Measurements from ENCODE around the gene GPR107.

GPR107 gene

GRCh38 chr9:130060296-130060695 lies 6.6 kb downstream of the GPR107 start (continued):
- TF ChIP-seq, protein P1, sequence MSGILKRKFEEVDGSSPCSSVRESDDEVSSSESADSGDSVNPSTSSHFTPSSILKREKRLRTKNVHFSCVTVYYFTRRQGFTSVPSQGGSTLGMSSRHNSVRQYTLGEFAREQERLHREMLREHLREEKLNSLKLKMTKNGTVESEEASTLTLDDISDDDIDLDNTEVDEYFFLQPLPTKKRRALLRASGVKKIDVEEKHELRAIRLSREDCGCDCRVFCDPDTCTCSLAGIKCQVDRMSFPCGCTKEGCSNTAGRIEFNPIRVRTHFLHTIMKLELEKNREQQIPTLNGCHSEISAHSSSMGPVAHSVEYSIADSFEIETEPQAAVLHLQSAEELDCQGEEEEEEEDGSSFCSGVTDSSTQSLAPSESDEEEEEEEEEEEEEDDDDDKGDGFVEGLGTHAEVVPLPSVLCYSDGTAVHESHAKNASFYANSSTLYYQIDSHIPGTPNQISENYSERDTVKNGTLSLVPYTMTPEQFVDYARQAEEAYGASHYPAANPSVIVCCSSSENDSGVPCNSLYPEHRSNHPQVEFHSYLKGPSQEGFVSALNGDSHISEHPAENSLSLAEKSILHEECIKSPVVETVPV (CRISPR knock-in tag; IDR thresholded peaks at IDR 0.05) = no peak
- no peak for TF ChIP-seq ZNF70 (CRISPR knock-in tag; IDR thresholded peaks at IDR 0.05)
- TF ChIP-seq ESRRG (CRISPR knock-in tag; IDR thresholded peaks at IDR 0.05) = no peak
- TF ChIP-seq ARNTL (CRISPR knock-in tag; IDR thresholded peaks at IDR 0.05; ENCODE audit: borderline replicate concordance, low read depth) = no peak
- no peak for TF ChIP-seq BACH2 (CRISPR knock-in tag; IDR thresholded peaks at IDR 0.05; ENCODE audit: borderline replicate concordance)
- no peak for TF ChIP-seq SNAI2 (CRISPR knock-in tag; IDR thresholded peaks at IDR 0.05)
- TF ChIP-seq CREB5 (CRISPR knock-in tag; IDR thresholded peaks at IDR 0.05; ENCODE audit: low read depth) = no peak
- no peak for TF ChIP-seq TSHZ2 (CRISPR knock-in tag; IDR thresholded peaks at IDR 0.05)

- no peak for ATAC-seq
Measured at GRCh38 chr9:130062750-130063149, 9.0 kb downstream of the GPR107 start.

DNA sequence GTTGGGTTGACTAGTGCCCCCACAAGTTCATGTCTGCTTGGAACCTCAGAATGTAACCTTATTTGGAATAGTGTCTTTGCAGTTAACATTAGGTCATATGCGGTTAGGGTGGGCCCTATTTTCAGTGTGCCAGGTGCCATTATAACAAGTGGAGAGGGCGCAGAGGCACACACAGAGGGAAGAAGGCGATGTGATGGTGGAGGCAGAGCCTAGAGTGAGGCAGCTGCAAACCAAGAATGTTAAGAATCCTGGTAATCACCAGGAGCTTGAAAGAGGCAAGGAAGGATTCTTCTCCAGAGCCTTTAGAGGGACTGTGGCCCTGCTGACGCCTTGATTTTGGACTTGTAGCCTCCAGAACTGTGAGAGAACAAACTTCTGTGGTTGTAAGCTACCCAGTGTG lies 10.9 kb downstream of the GPR107 start:
- ATAC-seq = no peak
- TF ChIP-seq ZNF8 (CRISPR knock-in tag; IDR thresholded peaks at IDR 0.05) (no peak), TSHZ2 (CRISPR knock-in tag; IDR thresholded peaks at IDR 0.05) (no peak), ZNF565 (CRISPR knock-in tag; conservative IDR thresholded peaks at IDR 0.05; ENCODE audit: low read depth) (no peak), CSDC2 (CRISPR knock-in tag; IDR thresholded peaks at IDR 0.05) (no peak), ZFP3 (CRISPR knock-in tag; IDR thresholded peaks at IDR 0.05) (no peak), SNAI2 (CRISPR knock-in tag; IDR thresholded peaks at IDR 0.05) (no peak), ARNTL (CRISPR knock-in tag; IDR thresholded peaks at IDR 0.05; ENCODE audit: borderline replicate concordance, low read depth) (no peak), POU6F1 (CRISPR knock-in tag; IDR thresholded peaks at IDR 0.05; ENCODE audit: borderline replicate concordance, low read depth) (no peak), OSR1 (CRISPR knock-in tag; IDR thresholded peaks at IDR 0.05) (no peak)
- TF ChIP-seq, protein P1 (CRISPR knock-in tag; IDR thresholded peaks at IDR 0.05) = no peak

More at GRCh38 chr9:130062750-130063149, 9.0 kb downstream of the GPR107 start:
- TF ChIP-seq POU6F1 (CRISPR knock-in tag; IDR thresholded peaks at IDR 0.05; ENCODE audit: borderline replicate concordance, low read depth) (no peak), ZNF565 (CRISPR knock-in tag; conservative IDR thresholded peaks at IDR 0.05; ENCODE audit: low read depth) (no peak), PATZ1 (CRISPR knock-in tag; IDR thresholded peaks at IDR 0.05; ENCODE audit: borderline replicate concordance) (no peak), ZFP30 (CRISPR knock-in tag; IDR thresholded peaks at IDR 0.05) (no peak), ARNTL (CRISPR knock-in tag; IDR thresholded peaks at IDR 0.05; ENCODE audit: borderline replicate concordance, low read depth) (no peak), OSR1 (CRISPR knock-in tag; IDR thresholded peaks at IDR 0.05) (no peak), PPARA (CRISPR knock-in tag; IDR thresholded peaks at IDR 0.05; ENCODE audit: borderline replicate concordance) (no peak), ZFP3 (CRISPR knock-in tag; IDR thresholded peaks at IDR 0.05) (no peak), CSDC2 (CRISPR knock-in tag; IDR thresholded peaks at IDR 0.05) (no peak), ZNF70 (CRISPR knock-in tag; IDR thresholded peaks at IDR 0.05) (no peak), TOX (CRISPR knock-in tag; IDR thresholded peaks at IDR 0.05; ENCODE audit: borderline replicate concordance) (no peak)
